Caco-2 (cell line): Measurements from ENCODE around the gene CNTF. TPM values are rescaled to one million over a fixed set of nuclear protein-coding genes. Genes with fewer than 3 reads are reported as not detected.

Source experiments
- BruUV-seq: library from RNA; stranded (reverse); fragments of 400-500 nt; replicated peaks from 2 replicates; lab custom pipeline; 2021; lab: Mats Ljungman, UMichigan
- CTCF ChIA-PET: fragments of 300-600 bp; sonication (Branson Sonifier 250); formaldehyde crosslinking; loops from one replicate; lab custom pipeline; 2022; ENCODE audit warnings: antibody characterized with exemption; lab: Charles Lee
- POLR2A ChIA-PET: fragments of 300-600 bp; sonication (Branson Sonifier 250); formaldehyde crosslinking; loops from one replicate; lab custom pipeline; 2022; ENCODE audit warnings: antibody characterized with exemption; lab: Charles Lee
- DNase-seq, 2 experiments: peaks; one replicate each; pipeline versions ENCODE4 v3.0.0 to v3.0.0-alpha.2; 2020 to 2022
- H3K27me3 ChIP-seq: replicated peaks from 2 replicates; pipeline ENCODE4 v1.6.0; 2011; ENCODE audit warnings: low read length; ENCODE audit not compliant: control insufficient read depth, insufficient read depth
- H3K36me3 ChIP-seq: 2 replicates; pipeline ENCODE4 v1.5.1; 2011; ENCODE audit warnings: low read length; ENCODE audit not compliant: control insufficient read depth, insufficient read depth
- H3K4me1 ChIP-seq: fragments of 250-450 bp; sonication (Bioruptor Pico); 2 replicates; pipeline ENCODE4 v1.5.1; 2020; ENCODE audit warnings: mild to moderate bottlenecking
- H3K4me3 ChIP-seq: 2 replicates; pipeline ENCODE4 v1.5.1; 2011; ENCODE audit warnings: low read depth, mild to moderate bottlenecking, control low read depth, low read length
- H3K9me3 ChIP-seq: fragments of 250-450 bp; sonication (Bioruptor Pico); 2 replicates; pipeline ENCODE4 v1.5.1; 2020; ENCODE audit warnings: mild to moderate bottlenecking, moderate library complexity
- H3K27ac Mint-ChIP-seq: one replicate; pipeline ENCODE4 v1.8.0; 2022; ENCODE audit warnings: mixed read lengths; ENCODE audit not compliant: unreplicated experiment
- H3K27me3 Mint-ChIP-seq: one replicate; pipeline ENCODE4 v1.8.0; 2022; ENCODE audit warnings: mixed read lengths; ENCODE audit not compliant: insufficient read depth, unreplicated experiment
- H3K36me3 Mint-ChIP-seq: one replicate; pipeline ENCODE4 v1.8.0; 2022; ENCODE audit warnings: mild to moderate bottlenecking, mixed read lengths; ENCODE audit not compliant: insufficient read depth, unreplicated experiment
- H3K4me1 Mint-ChIP-seq: one replicate; pipeline ENCODE4 v1.8.0; 2022; ENCODE audit warnings: low read depth, mixed read lengths; ENCODE audit not compliant: unreplicated experiment
- H3K4me3 Mint-ChIP-seq: one replicate; pipeline ENCODE4 v1.8.0; 2022; ENCODE audit warnings: mild to moderate bottlenecking, moderate library complexity, mixed read lengths; ENCODE audit not compliant: unreplicated experiment
- H3K9me3 Mint-ChIP-seq: one replicate; pipeline ENCODE4 v1.8.0; 2022; ENCODE audit warnings: mixed read lengths; ENCODE audit not compliant: unreplicated experiment
- intact Hi-C: fragments of 100-400 bp; cut with micrococcal nuclease; formaldehyde crosslinking; loops from one replicate; pipeline ENCODE4 v1.10.0; 2022; ENCODE audit not compliant: unreplicated experiment
- total RNA-seq: library from RNA; stranded (reverse); gene quantifications from 2 replicates; pipeline ENCODE4 v1.2.3, GENCODE V29; 2022
- TF ChIP-seq, protein P1 (sequence below), 2 experiments: fragments of 200-600 bp in 1 of 2; IDR thresholded peaks; 1 replicate in 1 of 2; 2 replicates in 1 of 2; pipeline versions ENCODE4 v1.5.1 to v1.8.0; 2011 to 2022; ENCODE audit warnings: antibody characterized with exemption in 1 of 2, control low read depth in 1 of 2, inconsistent platforms in 1 of 2, low read depth in 1 of 2, low read length in 1 of 2, mild to moderate bottlenecking in 1 of 2, moderate library complexity in 1 of 2; ENCODE audit not compliant: insufficient read depth in 1 of 2, severe bottlenecking in 1 of 2, unreplicated experiment in 1 of 2

CNTF gene
- total RNA-seq, 1 experiment from 2014 or later = 3.3 TPM

DNA sequence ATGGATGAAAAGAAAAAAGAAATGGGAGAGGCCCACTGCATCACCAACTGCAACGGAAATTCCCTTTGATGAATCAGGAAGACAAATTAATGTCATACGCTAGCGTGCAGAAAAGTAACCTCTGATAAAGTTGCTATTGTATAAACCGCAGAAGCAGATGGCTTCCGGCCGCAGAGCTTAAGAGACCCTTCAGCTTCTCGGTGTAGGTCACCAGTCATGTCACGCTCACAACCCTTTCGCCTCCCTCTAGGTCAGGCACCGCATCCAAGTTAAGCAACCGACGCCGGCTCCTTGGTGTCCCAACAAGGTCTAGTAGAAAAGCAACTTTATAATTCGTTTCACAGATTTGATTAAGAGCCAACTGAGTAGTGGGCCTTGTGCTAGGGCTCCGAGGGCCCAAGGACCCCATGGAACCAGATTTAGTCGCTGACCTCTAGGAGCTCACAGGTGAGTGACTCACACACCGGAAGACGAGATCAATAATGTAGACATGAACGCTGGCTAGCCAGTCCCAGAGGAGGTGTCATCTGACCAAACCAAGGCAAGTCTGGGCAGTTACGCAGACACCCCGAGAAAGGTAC, 44.8 kb upstream of the CNTF start:
- intact Hi-C loops = loop anchor here (1.0 to 5.0 kb wide), 10 partner anchors 41 to 800 kb away; partner anchors contain the start of genes FAM111A and FAM111B
- no peaks in the 10 kb centered on the region for H3K36me3 ChIP-seq
- BruUV-seq = TSS peak; percentile 73
- no peak for DNase-seq
- H3K27me3 ChIP-seq = no peaks in the 10 kb centered on the region
- no peaks in the 10 kb centered on the region for H3K4me1 Mint-ChIP-seq
- H3K9me3 Mint-ChIP-seq = no peaks in the 10 kb centered on the region
- H3K36me3 Mint-ChIP-seq = peaks cover 36% of the 10 kb centered on the region
- no peaks in the 10 kb centered on the region for H3K4me1 ChIP-seq
- no peaks in the 10 kb centered on the region for H3K9me3 ChIP-seq
- no peaks in the 10 kb centered on the region for H3K27me3 Mint-ChIP-seq
- TF ChIP-seq, protein P1, sequence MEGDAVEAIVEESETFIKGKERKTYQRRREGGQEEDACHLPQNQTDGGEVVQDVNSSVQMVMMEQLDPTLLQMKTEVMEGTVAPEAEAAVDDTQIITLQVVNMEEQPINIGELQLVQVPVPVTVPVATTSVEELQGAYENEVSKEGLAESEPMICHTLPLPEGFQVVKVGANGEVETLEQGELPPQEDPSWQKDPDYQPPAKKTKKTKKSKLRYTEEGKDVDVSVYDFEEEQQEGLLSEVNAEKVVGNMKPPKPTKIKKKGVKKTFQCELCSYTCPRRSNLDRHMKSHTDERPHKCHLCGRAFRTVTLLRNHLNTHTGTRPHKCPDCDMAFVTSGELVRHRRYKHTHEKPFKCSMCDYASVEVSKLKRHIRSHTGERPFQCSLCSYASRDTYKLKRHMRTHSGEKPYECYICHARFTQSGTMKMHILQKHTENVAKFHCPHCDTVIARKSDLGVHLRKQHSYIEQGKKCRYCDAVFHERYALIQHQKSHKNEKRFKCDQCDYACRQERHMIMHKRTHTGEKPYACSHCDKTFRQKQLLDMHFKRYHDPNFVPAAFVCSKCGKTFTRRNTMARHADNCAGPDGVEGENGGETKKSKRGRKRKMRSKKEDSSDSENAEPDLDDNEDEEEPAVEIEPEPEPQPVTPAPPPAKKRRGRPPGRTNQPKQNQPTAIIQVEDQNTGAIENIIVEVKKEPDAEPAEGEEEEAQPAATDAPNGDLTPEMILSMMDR (IDR thresholded peaks at IDR 0.05; ENCODE audit: insufficient read depth in 1 of 2, low read depth in 1 of 2, low read length in 1 of 2, severe bottlenecking in 1 of 2, unreplicated experiment in 1 of 2) = no peak
- CTCF ChIA-PET = interaction anchor here (0.6 to 2.2 kb wide), 6 partner anchors 10 to 529 kb away, joined by 3 to 11 read pairs (median 6); partner anchors contain the start of gene FAM111B
- POLR2A ChIA-PET = no interaction called here
- peak overlapping the region; percentile 99 for H3K27ac Mint-ChIP-seq
- H3K4me3 ChIP-seq = peak overlapping the region; percentile 78
- peak overlapping the region; percentile 99 for H3K4me3 Mint-ChIP-seq

DNA sequence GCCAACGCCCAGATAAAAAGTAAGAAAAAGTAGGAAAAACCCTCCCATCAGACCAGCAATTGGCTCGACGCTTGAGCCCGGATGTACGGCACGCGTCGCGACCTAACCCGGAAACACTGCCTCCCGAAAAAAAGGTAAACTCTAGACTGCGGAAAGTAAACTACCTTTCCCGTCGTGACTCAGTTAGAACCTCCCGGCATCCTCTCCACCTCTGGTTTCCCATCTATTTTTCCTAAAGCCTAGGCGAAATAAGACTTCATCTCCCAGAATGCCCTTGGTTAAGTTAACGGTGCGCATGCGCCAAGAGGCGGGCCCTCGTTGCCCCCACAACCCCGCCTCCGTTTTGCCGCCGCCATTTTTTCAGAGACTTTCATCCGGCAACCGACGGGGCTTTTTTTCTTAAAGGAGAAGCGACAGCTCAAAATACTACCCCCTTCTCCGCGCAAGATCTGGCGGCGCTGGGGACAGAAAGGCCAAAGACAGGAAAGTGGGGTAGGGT, 44.3 kb upstream of the CNTF start:
- intact Hi-C loops = loop anchor here (1.0 to 5.0 kb wide), 6 partner anchors 184 to 801 kb away; partner anchors contain the start of genes FAM111A and FAM111B
- Mint-ChIP-seq H3K27me3 (no peaks in the 10 kb centered on the region), H3K4me1 (no peaks in the 10 kb centered on the region), H3K36me3 (peaks cover 36% of the 10 kb centered on the region), H3K4me3 (peak overlapping the region; percentile 99), H3K9me3 (no peaks in the 10 kb centered on the region), H3K27ac (peak overlapping the region; percentile 99)
- Histone ChIP-seq H3K27me3 (no peaks in the 10 kb centered on the region), H3K36me3 (no peaks in the 10 kb centered on the region), H3K4me3 (peak overlapping the region; percentile 78), H3K4me1 (no peaks in the 10 kb centered on the region), H3K9me3 (no peaks in the 10 kb centered on the region)
- DNase-seq = peak; percentile 95 to 96
- BruUV-seq = no TSS peak
- ChIA-PET CTCF (interaction anchor here (0.6 to 2.2 kb wide), 5 partner anchors 10 to 529 kb away, joined by 3 to 11 read pairs (median 8); partner anchors contain the start of gene FAM111B), POLR2A (no interaction called here)
- TF ChIP-seq, protein P1 (IDR thresholded peaks at IDR 0.05; ENCODE audit: insufficient read depth in 1 of 2, low read depth in 1 of 2, low read length in 1 of 2, severe bottlenecking in 1 of 2, unreplicated experiment in 1 of 2) = no peak

DNA sequence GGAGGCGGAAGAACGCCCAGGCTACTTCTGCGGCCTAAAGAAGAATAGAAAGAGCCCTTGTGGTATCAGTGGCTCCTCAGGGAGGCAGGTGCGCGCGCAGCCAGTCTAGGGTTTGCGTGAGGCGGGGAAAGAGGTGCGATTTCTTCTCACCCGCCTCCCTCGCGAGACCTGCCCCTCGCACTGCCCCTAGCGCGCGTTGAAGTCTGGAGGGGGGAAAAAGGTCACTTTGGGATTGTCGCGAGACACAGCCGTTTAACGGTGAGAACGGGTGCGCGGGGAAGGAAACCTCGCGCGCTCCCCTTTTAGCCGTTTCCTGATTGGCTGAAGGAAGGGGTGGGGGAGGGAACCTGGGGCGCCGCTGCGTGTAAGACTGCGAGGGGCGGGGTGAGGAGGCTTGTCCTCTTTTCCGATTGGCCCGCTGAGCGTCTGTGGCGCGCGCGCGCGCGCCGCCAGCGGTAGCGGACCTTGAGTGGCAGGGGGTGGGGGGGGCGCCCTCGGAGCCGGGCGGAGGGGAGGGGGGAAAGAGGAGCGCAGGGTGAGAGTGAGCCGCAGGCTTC, 43.8 kb upstream of the CNTF start, which contains the start of gene ZFP91:
ZFP91 (plus strand) TSS at position 429 of the 557 bp plus-strand sequence. CDS start 219 bp downstream, outside the sequence.
- Histone ChIP-seq H3K9me3 (no peaks in the 10 kb centered on the region), H3K4me1 (no peaks in the 10 kb centered on the region), H3K27me3 (no peaks in the 10 kb centered on the region), H3K4me3 (peak within 1 kb of the TSS; percentile 78), H3K36me3 (no peaks in the 10 kb centered on the region)
- Mint-ChIP-seq H3K9me3 (no peaks in the 10 kb centered on the region), H3K4me1 (no peaks in the 10 kb centered on the region), H3K36me3 (peaks cover 36% of the 10 kb centered on the region), H3K27ac (peak within 1 kb of the TSS; percentile 99), H3K27me3 (no peaks in the 10 kb centered on the region), H3K4me3 (peak within 1 kb of the TSS; percentile 99)
- ChIA-PET POLR2A (no interaction called here), CTCF (interaction anchor here (1.5 to 2.2 kb wide), 3 partner anchors 11 to 51 kb away, joined by 4 to 11 read pairs (median 10); no protein-coding TSS in a partner anchor)
- intact Hi-C loops = loop anchor here (1.0 to 5.0 kb wide), 7 partner anchors 184 to 911 kb away; partner anchors contain the start of genes FAM111A and FAM111B
- DNase-seq = peak; percentile 95 to 98
- TF ChIP-seq, protein P1 (IDR thresholded peaks at IDR 0.05; ENCODE audit: insufficient read depth in 1 of 2, low read depth in 1 of 2, low read length in 1 of 2, severe bottlenecking in 1 of 2, unreplicated experiment in 1 of 2) = no peak
- no TSS peak for BruUV-seq
